Raji (cell line): Measurements from ENCODE around the gene LYZL1.

ENCODE experiments used
- POLR2A ChIP-seq: IDR thresholded peaks from 2 replicates; pipeline ENCODE4 v1.6.1; 2011; ENCODE audit warnings: low read depth, low read length, control low read depth; ENCODE audit not compliant: insufficient read depth

The LYZL1 gene

GRCh38 chr10:29254123-29255046, 34.5 kb upstream of the LYZL1 start:
- no peak for TF ChIP-seq POLR2A

DNA sequence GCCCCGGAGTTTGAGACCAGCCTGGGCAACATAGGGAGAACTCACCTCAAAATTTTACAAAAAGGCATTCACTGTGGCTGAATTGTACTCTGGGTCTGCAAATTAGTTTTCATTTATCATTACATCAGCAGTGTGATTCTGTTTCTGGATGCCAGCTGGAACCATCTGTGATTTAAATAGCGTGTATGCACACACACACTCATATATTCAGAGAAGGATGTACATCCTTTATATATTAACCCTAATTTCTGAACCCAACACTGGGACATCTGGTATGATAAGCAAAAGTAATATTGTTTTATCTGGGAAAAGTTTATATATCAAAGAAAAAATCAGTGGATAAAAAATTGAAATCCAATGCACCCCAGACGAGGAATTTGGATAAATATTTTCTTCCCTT, 33.8 kb upstream of the LYZL1 start:
- TF ChIP-seq POLR2A: no peak

DNA sequence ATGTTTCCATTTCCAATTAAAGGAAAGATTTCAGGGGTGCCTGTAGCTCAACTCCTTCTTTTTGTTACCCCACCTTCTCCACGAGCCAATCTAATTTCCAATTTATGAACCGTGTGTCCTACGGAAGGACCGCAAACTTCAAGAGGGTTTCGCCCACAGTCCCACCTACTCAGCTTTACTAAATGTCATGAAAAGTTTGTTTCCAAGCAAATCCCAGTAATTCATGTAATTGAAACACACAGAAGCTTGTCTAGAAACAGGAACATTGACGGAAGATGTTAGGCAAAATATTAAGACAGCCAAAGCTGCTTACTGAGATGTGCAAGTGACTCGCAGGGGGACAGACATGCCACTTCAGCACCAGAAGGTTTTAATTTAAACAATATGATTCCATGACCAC, 32.9 kb upstream of the LYZL1 start:
- TF ChIP-seq POLR2A: no peak

GRCh38 chr10:29256586-29256985, 32.3 kb upstream of the LYZL1 start:
- TF ChIP-seq POLR2A: no peak

DNA sequence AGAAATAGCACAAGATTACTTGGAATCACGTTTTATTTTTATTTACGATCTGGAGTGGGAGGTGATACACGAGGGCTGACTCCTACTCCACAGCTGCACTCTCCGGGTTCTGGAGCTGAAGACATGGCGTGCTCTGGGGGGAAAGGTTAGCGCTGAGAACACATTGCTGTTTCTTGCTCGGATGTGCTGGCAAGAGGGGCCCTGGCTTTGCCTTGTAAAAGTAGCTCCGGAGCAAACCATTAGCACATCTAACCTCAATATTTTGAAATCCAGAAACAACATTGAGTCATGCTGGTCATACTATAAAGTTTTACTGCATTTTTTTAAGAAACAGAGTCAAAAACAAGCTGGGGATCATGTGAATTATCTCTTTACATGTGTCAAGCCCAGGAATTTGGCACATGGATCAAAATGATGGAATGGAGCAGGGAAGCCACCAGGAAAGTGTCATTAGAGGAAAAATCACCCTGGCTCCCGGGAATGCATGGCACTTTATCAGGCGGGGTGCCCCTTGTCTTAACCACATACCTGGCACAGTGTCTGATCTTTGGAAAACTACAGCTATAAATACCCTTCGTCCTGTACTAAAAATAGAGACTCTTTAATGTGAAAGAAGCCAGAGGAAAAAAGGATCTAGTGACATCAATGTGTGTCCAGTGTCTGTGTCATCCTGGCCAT, 31.6 kb upstream of the LYZL1 start:
- no peak for TF ChIP-seq POLR2A

GRCh38 chr10:29257784-29258135, 31.1 kb upstream of the LYZL1 start:
- TF ChIP-seq POLR2A: no peak

DNA sequence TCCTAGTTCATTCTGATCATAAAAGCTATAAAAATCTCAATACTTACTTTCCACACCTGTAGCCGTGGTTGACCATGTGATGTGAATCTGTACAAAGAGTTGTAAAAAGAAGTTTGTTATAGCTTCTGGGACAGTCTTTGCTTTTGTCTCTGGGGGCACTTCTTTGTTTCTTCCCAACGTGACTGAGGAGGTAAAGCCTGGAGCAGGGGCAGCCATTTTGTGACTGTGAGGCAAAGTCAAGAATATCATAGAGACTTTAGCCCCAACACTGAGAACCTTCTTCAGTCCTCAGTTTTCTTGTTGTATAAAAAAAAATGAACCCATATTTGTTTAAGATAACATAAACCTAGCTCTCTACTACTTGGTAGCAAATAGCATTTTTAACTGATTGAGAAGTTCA, 29.4 kb upstream of the LYZL1 start:
- no peak for TF ChIP-seq POLR2A

- no peak for TF ChIP-seq POLR2A
Observed at GRCh38 chr10:29263506-29263905, 25.4 kb upstream of the LYZL1 start.

- no peak for TF ChIP-seq POLR2A
Observed at GRCh38 chr10:29265210-29265768, 23.6 kb upstream of the LYZL1 start.

- TF ChIP-seq POLR2A: no peak
Observed at GRCh38 chr10:29266641-29267040, 22.2 kb upstream of the LYZL1 start.

DNA sequence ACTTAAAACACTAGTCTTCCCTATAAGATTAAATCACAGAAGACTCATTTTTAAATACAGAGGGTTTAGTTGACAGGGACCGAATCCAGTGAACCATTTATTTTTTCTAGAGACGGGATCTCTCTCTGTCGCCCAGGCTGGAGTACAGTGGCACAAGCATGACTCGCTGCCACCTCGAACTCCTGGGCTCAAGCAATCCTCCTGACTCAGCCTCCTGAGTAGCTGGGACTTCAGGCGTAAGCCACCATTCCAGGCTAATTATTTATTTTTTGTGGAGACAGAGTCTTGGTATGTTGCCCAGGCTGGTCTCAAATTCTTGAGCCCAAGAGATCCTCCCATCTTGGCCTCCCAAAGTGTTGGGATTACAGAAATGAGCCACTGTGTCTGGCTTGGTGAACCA, 20.9 kb upstream of the LYZL1 start:
- TF ChIP-seq POLR2A: no peak

DNA sequence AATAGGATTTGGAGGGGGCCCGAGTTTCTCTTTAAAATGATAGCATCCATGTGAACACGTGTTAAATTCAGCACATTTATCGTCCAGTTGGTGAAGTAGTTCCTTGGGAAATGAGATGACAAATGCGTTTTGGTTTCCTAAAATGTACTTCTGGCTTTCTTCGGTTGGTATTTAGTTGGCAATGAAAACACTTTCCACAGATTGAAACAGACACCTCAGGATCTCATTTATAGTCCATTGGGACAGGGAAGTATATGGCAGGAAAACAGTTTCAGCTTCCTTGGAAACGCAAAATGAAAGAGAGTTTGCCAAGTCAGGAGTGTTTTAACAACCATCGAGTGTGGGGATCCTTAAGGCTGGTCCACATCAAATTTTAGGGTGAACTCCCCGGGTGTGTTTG, 19.4 kb upstream of the LYZL1 start:
- no peak for TF ChIP-seq POLR2A

DNA sequence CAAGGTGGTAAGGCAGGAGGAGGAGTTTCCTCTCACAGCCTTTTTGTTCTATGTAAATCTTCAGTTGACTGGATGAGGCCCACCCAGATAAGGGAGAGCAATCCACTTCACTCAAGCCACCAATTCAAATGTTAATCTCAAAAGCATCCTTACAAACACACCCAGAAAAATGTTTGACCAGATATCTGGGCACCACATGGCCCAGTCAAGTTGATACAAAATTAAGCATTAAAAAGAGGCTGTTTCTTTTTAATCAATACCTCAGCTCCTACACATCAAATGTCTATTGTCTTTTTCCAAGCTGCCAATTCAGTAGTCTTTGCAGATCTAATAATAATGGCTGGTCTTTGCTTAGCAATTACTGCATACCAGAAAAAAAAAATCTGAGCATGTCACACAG, 18.0 kb upstream of the LYZL1 start:
- TF ChIP-seq POLR2A: no peak

GRCh38 chr10:29271877-29272276, 17.0 kb upstream of the LYZL1 start:
- no peak for TF ChIP-seq POLR2A

- no peak for TF ChIP-seq POLR2A
Observed at GRCh38 chr10:29273478-29273877, 15.4 kb upstream of the LYZL1 start.

- no peak for TF ChIP-seq POLR2A
Observed at GRCh38 chr10:29276251-29276850, 12.5 kb upstream of the LYZL1 start.
